ENCODE measurements around the gene CD47. TPM values are rescaled to one million over a fixed set of nuclear protein-coding genes. Genes with fewer than 3 reads are reported as not detected.

Gene CD47
- total and polyA plus RNA-seq, 2 donors from 2014 or later, result 61.7 to 104 TPM

GRCh38 chr3:108024146-108024850 lies 66.5 kb downstream of the CD47 start:
- no peaks in the 10 kb centered on the region for H3K9me3 ChIP-seq (ENCODE audit: control insufficient read depth in 2 of 3, insufficient read depth in 1 of 3, low read length in 3 of 3)
- H3K27me3 ChIP-seq (ENCODE audit: control insufficient read depth, insufficient read depth, low read length), result no peaks in the 10 kb centered on the region
- peaks cover 0 to 3% (median 0%) of the 10 kb centered on the region in 3 donors for H3K4me1 ChIP-seq (ENCODE audit: control insufficient read depth in 2 of 3, insufficient read depth in 2 of 3, low read depth in 1 of 3, low read length in 3 of 3)
- H3K36me3 ChIP-seq (ENCODE audit: control insufficient read depth in 2 of 3, insufficient read depth in 3 of 3, low read length in 3 of 3), result no peaks in the 10 kb centered on the region
- intact Hi-C loops (cut with DNase I), result no loop called here
- H3K4me3 ChIP-seq (ENCODE audit: low read length in 3 of 3), result no peak overlapping the region
- TF ChIP-seq CTCF (IDR thresholded peaks at IDR 0.05; ENCODE audit: borderline replicate concordance, extremely low read depth, insufficient read depth), result no peak
- FAIRE-seq, result no peak
- no peak overlapping the region for H3K9ac ChIP-seq (ENCODE audit: low read length in 3 of 3)
- peak in 2 of 5 donors; percentile 25 to 40 for DNase-seq
- H3K27ac ChIP-seq (ENCODE audit: low read depth in 2 of 2, low read length in 2 of 2), result no peak overlapping the region

- H3K27ac ChIP-seq (ENCODE audit: low read depth in 2 of 2, low read length in 2 of 2), result no peak overlapping the region
- no peak for FAIRE-seq
Measured at GRCh38 chr3:108022256-108023150, 68.3 kb downstream of the CD47 start.

GRCh38 chr3:108021533-108021932 lies 69.3 kb downstream of the CD47 start:
- H3K27ac ChIP-seq (ENCODE audit: low read depth in 2 of 2, low read length in 2 of 2), result no peak overlapping the region

More at GRCh38 chr3:108022256-108023150, 68.3 kb downstream of the CD47 start:
- no peak for DNase-seq
- Histone ChIP-seq H3K27me3 (ENCODE audit: control insufficient read depth, insufficient read depth, low read length) (no peaks in the 10 kb centered on the region), H3K4me1 (ENCODE audit: control insufficient read depth in 2 of 3, insufficient read depth in 2 of 3, low read depth in 1 of 3, low read length in 3 of 3) (peaks cover 0 to 3% (median 0%) of the 10 kb centered on the region in 3 donors), H3K9me3 (ENCODE audit: control insufficient read depth in 2 of 3, insufficient read depth in 1 of 3, low read length in 3 of 3) (no peaks in the 10 kb centered on the region), H3K36me3 (ENCODE audit: control insufficient read depth in 2 of 3, insufficient read depth in 3 of 3, low read length in 3 of 3) (no peaks in the 10 kb centered on the region), H3K9ac (ENCODE audit: low read length in 3 of 3) (no peak overlapping the region), H3K4me3 (ENCODE audit: low read length in 3 of 3) (no peak overlapping the region)
- intact Hi-C loops (cut with DNase I), result no loop called here
- TF ChIP-seq CTCF (IDR thresholded peaks at IDR 0.05; ENCODE audit: borderline replicate concordance, extremely low read depth, insufficient read depth), result no peak

More at GRCh38 chr3:108021533-108021932, 69.3 kb downstream of the CD47 start:
- Histone ChIP-seq H3K4me3 (ENCODE audit: low read length in 3 of 3) (no peak overlapping the region), H3K36me3 (ENCODE audit: control insufficient read depth in 2 of 3, insufficient read depth in 3 of 3, low read length in 3 of 3) (no peaks in the 10 kb centered on the region), H3K4me1 (ENCODE audit: control insufficient read depth in 2 of 3, insufficient read depth in 2 of 3, low read depth in 1 of 3, low read length in 3 of 3) (peaks cover 0 to 3% (median 0%) of the 10 kb centered on the region in 3 donors), H3K9me3 (ENCODE audit: control insufficient read depth in 2 of 3, insufficient read depth in 1 of 3, low read length in 3 of 3) (no peaks in the 10 kb centered on the region), H3K9ac (ENCODE audit: low read length in 3 of 3) (no peak overlapping the region), H3K27me3 (ENCODE audit: control insufficient read depth, insufficient read depth, low read length) (no peaks in the 10 kb centered on the region)
- TF ChIP-seq CTCF (IDR thresholded peaks at IDR 0.05; ENCODE audit: borderline replicate concordance, extremely low read depth, insufficient read depth), result no peak
- FAIRE-seq (no peak), DNase-seq (no peak)
- intact Hi-C loops (cut with DNase I), result no loop called here

Data from kidney (tissue), 14 donors.